Activated CD4-positive, alpha-beta T cell treated with anti-CD3 and anti-CD28 coated beads, Interleukin-2, Interleukin-4, amounts not matched to agents 100 ng/mL and 50 ng/mL, durations not matched to agents 16 hours and 8 hours (primary cell): ENCODE data around the gene TXNDC5.

Experiments used
- DNase-seq: peaks from one replicate; pipeline ENCODE4 v3.0.0-alpha.2; 2020; ENCODE audit warnings: low spot score

Gene TXNDC5

DNA sequence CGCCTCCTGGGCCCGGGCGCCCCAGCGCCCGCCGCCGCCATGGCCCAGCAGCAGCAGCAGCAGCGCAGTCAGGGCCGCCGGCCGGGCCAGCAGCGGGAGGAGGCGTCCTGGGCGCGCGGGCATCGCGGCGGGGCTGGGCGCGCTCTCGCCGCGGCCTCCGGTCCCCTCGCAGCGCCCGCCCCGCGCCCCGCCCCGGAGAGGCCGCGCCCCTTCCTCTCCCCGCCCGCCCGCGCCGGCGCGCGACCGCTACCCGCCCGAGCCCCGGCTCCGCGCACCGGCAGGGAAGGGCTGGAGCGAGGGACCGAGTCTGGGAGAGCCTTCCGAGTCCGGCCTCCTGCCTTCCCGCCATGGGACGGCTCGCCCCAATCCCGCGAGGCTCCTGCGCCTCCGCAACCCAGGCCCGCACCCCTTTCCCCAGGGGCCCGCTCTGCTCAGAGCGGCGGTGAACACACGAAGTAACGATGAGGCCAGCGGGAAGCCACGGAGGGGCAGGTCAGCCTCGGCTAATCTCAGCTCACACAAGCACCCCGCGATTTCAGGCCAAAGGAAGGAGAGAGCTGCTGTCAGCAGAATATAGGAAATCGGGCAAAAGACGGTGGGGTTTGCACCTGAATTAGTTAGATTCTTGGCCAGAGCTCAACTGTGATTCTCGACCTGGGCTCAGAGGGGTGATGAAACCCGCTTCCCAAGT, at the start of gene TXNDC5:
TXNDC5 (minus strand) TSS at position 135 of the 691 bp plus-strand sequence; CDS start at position 123, 12 bp downstream.
- DNase-seq = peak; percentile 64

GRCh38 chr6:7960141-7960540, 49.6 kb upstream of the TXNDC5 start:
- DNase-seq = no peak

GRCh38 chr6:7959453-7959852, 48.9 kb upstream of the TXNDC5 start:
- no peak for DNase-seq

DNA sequence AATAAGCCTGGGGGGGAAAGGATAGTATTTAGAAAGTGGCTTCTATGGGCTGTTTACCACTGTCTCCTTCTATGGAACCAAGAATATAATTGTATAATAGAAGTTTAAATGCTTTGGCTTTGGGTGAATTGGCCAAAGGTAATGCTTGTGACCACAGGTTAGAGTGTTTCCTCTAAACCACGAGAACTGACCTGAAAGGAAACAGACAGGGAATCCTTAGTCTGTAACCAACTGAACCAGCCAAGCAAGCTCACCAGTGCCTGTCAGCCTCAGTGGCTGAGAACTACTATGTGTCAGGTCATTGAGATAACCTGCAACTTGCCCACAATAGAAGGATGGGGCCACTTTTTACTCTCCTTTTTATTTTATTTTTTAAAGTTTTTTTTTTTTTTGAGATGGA, 47.9 kb upstream of the TXNDC5 start:
- DNase-seq = no peak

DNA sequence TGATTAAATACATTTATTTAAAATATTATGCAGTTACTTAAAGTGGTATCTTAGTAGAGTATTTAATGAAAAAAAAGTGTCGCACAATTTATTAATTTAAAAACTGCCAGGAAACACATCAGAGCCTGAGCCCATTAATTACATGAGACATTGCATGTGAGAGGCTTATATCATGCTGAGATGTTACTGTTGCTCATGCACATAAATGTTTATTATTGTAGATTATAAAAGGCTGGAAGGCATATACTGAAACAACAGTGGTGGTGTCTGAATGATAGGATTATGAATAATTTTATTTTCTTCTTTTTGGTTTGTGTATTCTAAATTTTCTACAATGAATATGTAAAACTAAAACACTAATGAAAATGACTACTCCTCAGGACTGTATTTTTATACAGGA, 45.7 kb upstream of the TXNDC5 start:
- no peak for DNase-seq

DNA sequence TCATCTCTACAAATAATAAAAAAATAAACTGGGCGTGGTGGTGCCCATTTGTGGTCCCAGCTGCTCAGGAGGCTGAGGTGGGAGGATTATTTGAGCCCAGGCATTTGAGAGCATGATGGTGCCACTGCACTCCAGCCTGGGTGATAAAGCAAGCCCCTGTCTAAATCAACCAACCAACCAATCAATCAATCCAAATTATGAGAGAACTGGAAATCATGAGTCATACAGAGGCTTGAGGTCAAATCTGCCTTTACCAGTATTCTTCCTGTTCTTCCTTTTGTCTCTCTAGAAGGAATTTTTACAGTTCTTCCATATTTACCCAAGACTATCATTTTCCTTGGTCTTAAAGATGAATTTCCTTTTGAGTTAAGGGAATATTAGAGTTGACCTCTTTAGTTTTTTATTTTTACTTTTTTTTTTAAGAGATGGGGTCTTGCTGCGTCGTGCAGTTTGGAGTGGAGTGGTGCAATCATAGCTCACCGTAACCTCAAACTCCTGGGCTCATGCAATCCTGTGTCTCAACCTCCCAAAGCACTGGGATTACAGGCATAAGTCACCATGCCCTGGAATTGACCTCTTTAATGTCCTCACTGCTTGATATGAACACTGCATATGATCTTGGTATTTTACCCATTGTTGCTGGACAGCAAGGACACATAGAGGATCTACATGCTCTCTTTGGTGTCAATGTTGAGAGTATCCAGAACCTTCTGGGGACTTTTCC, 44.1 kb upstream of the TXNDC5 start:
- DNase-seq = no peak

DNA sequence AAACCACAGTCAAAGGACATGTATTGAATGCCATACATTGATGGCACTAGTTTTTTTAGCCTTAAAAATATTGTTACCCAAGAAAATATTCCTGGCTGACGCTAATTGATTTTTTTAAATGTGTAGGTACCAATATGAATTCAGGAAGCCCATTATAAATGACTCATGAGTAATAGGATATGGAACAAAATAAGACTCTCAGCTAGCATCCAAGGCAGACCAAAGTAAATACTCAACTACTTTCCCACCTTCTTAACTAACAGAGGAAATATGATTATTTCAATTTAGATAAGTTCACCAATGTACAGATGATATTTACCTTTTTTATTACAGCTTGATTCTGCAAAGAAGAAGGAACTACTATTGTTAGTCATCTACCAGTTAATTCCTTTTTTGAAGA, 43.2 kb upstream of the TXNDC5 start:
- DNase-seq = no peak

DNA sequence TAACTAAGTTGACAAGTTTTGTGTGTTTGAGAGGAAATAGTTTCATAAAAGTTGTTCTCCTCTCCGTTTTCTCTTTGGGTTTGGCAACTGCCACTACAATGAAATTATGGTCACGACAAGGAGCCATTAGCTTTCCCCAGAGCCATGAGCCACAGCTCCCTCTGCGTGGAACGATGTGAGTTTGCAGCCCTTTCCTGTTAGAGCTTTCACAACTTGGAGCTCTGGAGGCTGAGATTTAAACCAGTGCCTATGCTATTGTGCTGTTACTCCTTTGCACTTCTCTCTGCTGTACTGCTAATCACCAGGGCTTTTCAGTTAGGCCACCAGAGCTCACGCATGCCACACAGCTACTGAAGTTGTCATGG, 29.3 kb upstream of the TXNDC5 start:
- no peak for DNase-seq

DNA sequence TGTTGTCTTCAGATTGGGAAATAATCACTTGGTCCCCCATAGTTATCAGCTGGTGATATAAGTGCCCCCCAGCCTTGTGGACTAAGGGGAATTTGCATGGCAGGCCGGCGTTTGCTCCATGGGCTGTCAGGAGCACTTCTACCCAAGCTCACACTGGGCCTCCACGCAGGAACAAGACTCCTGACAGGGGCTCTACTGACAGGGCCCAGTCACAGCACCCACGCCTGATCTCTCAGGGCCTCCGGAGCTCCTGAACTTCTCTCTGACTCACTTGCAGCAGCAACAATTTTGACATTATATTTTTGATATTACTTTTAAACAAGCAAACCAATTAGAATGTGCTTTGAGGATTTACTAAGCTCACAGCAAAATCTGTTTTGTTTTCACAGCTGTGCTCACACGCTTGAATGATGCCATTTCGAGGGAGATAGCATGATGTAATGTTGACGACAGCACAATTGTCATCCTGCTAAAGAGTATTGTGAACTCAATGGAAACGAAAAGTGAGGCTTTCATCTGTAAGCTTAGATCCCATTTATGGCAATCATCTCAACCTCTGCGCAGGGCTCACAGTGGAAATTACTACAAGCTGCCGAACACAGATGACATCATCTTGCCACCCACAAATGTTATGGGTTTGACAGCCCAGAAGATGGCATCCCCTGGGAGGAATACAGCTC, 28.7 kb upstream of the TXNDC5 start:
- no peak for DNase-seq

- no peak for DNase-seq
Observed at GRCh38 chr6:7938562-7939183, 28.1 kb upstream of the TXNDC5 start.

DNA sequence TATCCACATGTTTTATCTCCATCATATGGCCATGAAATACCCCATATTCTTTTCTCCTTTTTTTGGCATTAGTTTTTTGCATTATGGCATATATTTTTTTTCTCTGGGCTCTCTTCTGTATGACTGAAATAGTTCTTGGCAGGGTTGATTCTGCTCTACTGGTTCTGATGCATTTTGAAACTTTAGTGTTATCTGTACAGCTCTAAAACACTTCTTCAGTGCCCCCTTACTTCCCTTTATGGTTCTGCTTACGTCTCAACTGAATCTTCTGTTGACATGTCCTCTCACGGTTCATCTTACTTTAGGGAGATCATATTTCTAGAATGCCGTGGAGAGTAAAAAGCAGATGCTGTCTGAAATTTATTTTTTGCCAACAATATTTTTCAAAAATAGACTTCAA, 23.2 kb upstream of the TXNDC5 start:
- DNase-seq = no peak

GRCh38 chr6:7932625-7933024, 22.0 kb upstream of the TXNDC5 start:
- DNase-seq = no peak

DNA sequence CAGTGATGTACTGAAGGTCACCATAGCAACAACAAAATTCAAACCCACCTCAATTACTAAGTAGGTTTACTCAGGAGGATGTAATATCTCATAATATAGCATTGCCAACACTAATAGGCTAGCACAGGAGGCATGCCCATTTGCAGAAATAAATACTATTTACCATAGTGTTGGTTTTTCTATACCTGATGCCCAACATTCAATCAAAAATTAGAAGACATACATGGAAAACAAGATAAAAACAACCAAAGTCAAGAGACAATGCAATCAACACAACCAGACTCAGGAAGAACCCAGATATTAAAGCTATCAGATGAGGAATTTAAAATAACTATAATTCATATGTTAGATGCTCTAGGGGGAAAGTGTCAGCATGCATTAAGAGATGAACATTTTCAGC, 14.3 kb upstream of the TXNDC5 start:
- no peak for DNase-seq

GRCh38 chr6:7922596-7922995, 12.0 kb upstream of the TXNDC5 start:
- no peak for DNase-seq

GRCh38 chr6:7921632-7922092, 11.1 kb upstream of the TXNDC5 start:
- DNase-seq = no peak

DNA sequence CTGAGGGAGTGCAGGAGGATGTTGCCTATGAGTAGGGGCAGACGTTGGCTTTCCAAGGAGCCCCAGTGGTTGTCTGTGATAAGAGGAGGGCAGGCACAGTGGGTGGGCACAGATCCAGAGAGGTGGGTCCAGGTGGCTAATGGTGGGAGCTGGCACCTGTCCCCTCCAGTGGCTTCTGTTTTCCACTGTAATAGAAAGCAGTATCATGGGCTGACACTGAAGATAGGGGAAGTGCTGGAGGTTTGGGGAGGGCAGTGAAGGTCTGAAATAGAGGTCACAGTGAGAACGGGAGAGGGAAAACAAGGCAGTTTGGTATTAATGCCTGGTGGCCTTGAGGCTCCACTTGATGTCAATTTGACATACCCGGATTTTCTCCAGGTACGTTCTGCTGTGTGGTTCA, 10.5 kb upstream of the TXNDC5 start:
- no peak for DNase-seq

DNA sequence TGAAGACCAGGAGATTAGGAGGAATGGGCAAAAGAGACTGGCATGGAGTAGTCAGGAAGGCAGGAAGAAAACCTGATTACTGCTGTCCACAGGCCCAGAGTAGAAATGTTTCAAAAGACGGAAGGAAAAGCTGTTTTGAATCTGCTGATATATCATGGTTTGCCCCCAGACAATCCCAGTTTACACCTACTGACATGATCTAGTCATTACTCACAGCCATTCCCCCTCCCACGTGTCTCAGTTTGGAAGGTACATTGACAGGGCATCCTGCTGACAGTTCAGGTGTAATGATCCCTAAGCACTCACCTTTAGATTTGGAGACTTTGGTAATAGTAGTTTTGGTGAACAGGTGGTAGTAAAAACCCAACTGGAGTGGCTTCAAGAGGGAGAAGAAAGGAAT, 9.8 kb upstream of the TXNDC5 start:
- no peak for DNase-seq

DNA sequence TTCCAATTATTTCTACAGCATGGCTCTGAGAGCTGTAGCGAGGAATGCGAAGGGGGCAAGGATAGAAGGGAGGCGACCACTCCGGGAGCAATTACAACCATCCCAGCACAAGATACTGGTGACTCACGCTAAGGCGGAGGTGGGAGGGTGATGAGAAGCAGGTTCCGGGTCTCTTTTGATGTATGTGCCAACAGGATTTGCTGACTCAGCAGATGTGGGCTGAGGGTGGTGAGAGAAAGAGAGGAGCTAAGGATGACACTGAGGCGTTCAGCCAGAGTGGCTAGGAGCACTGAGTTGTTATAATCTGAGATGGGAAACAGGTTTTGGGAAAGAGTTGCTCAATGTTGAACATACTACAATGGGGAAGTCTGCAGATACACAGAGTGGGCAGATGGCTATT, 9.3 kb upstream of the TXNDC5 start:
- DNase-seq = no peak

DNA sequence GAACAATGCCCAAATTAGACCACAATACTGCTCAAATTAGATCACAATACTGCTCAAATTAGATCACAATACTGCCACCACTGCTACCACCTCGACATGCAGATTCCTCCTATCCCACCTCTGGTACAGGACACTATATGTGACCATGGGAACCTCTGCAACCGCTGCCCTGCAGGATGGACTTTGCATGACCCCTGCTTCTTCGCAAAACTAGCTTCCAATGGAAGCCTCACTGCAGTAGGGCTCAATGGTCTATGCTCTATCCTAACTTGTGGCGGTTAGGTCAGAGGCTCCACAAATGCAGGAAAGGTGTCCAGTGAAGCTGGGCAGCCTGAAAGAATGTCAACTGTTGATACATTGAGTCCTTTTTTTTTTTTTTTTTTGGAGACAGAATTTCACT, 7.8 kb upstream of the TXNDC5 start:
- DNase-seq = no peak

DNA sequence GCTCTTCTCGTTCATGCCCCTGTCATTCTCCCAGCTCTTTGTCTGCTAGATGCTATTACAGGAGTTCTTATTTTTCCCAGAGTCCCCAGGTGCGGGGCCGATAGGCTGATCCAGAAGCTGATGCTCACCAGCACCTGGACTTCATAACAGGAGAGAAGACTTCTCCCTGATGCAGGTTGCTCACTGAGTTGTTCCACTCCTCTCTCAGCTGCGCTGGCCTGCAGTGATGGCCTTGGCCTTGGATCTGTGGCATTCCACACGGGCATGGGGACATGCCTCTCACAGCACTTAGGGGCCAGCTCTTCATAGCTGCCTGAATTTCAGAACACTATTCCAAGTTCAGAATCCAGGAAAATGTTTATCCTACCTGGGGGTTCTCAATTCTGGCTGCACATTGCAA, 7.1 kb upstream of the TXNDC5 start:
- DNase-seq = no peak

- no peak for DNase-seq
Observed at GRCh38 chr6:7916959-7917358, 6.4 kb upstream of the TXNDC5 start.

GRCh38 chr6:7914991-7915789, 4.6 kb upstream of the TXNDC5 start:
- no peak for DNase-seq
